H1 (cell line): Measurements from ENCODE around the gene VPS51. TPM values are rescaled to one million over a fixed set of nuclear protein-coding genes. Genes with fewer than 3 reads are reported as not detected.

Source experiments
- CBX5 ChIP-seq: fragments of 300-800, 300-1000 bp; sonication (generic); IDR thresholded peaks from 2 replicates; pipeline ENCODE4 v1.7.1; 2016; ENCODE audit warnings: antibody characterized with exemption, low read length, low read depth
- CHD2 ChIP-seq: IDR thresholded peaks from 2 replicates; pipeline ENCODE4 v1.6.1; 2012; ENCODE audit warnings: low read length, improper control_type of control experiment
- GABPA ChIP-seq: IDR thresholded peaks from 2 replicates; pipeline ENCODE4 v1.6.1; 2011; ENCODE audit warnings: mild to moderate bottlenecking, low read length, moderate library complexity, borderline replicate concordance; ENCODE audit not compliant: insufficient read depth
- NANOG ChIP-seq: IDR thresholded peaks from 2 replicates; pipeline ENCODE4 v1.6.1; 2011; ENCODE audit warnings: low read length, low read depth, mild to moderate bottlenecking, inconsistent platforms; ENCODE audit not compliant: insufficient read depth, poor library complexity, severe bottlenecking
- POLR2A ChIP-seq, 2 experiments: IDR thresholded peaks; 1 replicate in 1 of 2; 2 replicates in 1 of 2; pipeline ENCODE4 v1.6.1; 2011; ENCODE audit warnings: low read depth in 2 of 2, low read length in 2 of 2, mild to moderate bottlenecking in 2 of 2; ENCODE audit errors: control extremely low read depth in 1 of 2
- POLR2AphosphoS5 ChIP-seq: IDR thresholded peaks from 2 replicates; pipeline ENCODE4 v1.6.1; 2011; ENCODE audit warnings: low read depth, low read length
- RAD21 ChIP-seq, 2 experiments: IDR thresholded peaks in 1 of 2; conservative IDR thresholded peaks in 1 of 2; 2 replicates each; pipeline ENCODE4 v1.6.1; 2011; ENCODE audit warnings: low read depth in 2 of 2, low read length in 2 of 2, improper control_type of control experiment in 1 of 2, inconsistent platforms in 1 of 2, mild to moderate bottlenecking in 1 of 2, moderate library complexity in 1 of 2
- RBBP5 ChIP-seq: IDR thresholded peaks from 2 replicates; pipeline ENCODE4 v1.7.1; 2012; ENCODE audit warnings: low read depth, mild to moderate bottlenecking, inconsistent platforms, low read length, moderate library complexity, borderline replicate concordance
- RFX5 ChIP-seq: IDR thresholded peaks from 2 replicates; pipeline ENCODE4 v1.6.1; 2011; ENCODE audit warnings: low read depth, low read length, improper control_type of control experiment, borderline replicate concordance
- SAP30 ChIP-seq: fragments of 300-600 bp; sonication (generic); IDR thresholded peaks from 2 replicates; pipeline ENCODE4 v1.7.1; 2012; ENCODE audit warnings: low read length, moderate library complexity, mild to moderate bottlenecking, inconsistent platforms; ENCODE audit not compliant: insufficient read depth, insufficient replicate concordance
- SP4 ChIP-seq: IDR thresholded peaks from 2 replicates; pipeline ENCODE4 v1.6.1; 2012; ENCODE audit warnings: low read length, inconsistent platforms
- SUZ12 ChIP-seq: fragments of 200-600 bp; sonication (generic); IDR thresholded peaks from 2 replicates; pipeline ENCODE4 v1.6.1; 2012; ENCODE audit warnings: mild to moderate bottlenecking, inconsistent platforms, low read length, moderate library complexity, mixed read lengths
- TAF1 ChIP-seq: IDR thresholded peaks from 2 replicates; pipeline ENCODE4 v1.6.1; 2011; ENCODE audit warnings: mild to moderate bottlenecking, low read depth, low read length
- TBP ChIP-seq: IDR thresholded peaks from 2 replicates; pipeline ENCODE4 v1.6.1; 2011; ENCODE audit warnings: low read depth, low read length, improper control_type of control experiment
- polyA plus RNA-seq, 7 experiments: library from polyadenylated mRNA; depleted of rRNA in 3 of 7; stranded (reverse) in 5 of 7; unstranded in 2 of 7; fragments of >200 nt in 5 of 7; fragments of 200-250 nt in 2 of 7; gene quantifications; 1 replicate in 5 of 7; 2 replicates in 1 of 7; 4 replicates in 1 of 7; pipeline versions ENCODE4 v1.2.1 to v1.2.3, GENCODE V29; 2011 to 2013; ENCODE audit warnings: missing spikeins in 2 of 7, mixed read lengths in 2 of 7
- total RNA-seq: library from RNA; stranded (reverse); fragmentation: NEBNext Ultra II Directional; extraction: Animal tissue kit (Norgen Biotek cat#: 25700); gene quantifications from 2 replicates; pipeline ENCODE4 v1.2.1, GENCODE V29; 2021
- TF ChIP-seq, protein P1 (sequence below): IDR thresholded peaks from 2 replicates; pipeline ENCODE4 v1.6.1; 2012; ENCODE audit warnings: inconsistent platforms

The VPS51 gene
- total and polyA plus RNA-seq, 2 of the 8 experiments (the other 6 are each of a cell fraction or from before 2014, with no cell fraction given), result 97.4 to 142 TPM

GRCh38 chr11:65112546-65113360 lies 16.7 kb downstream of the VPS51 start (continued):
- TF ChIP-seq RBBP5 (no peak), NANOG (peak; percentile 21), TAF1 (0 out of 2 replicates have a peak, but pooled peaks have one; percentile 42), RFX5 (no peak), POLR2AphosphoS5 (peak; percentile 24; the same call in 1 of the 2 replicates), SUZ12 (peak; percentile 49; the same call in 1 of the 2 replicates), SAP30 (peak; percentile 48), CBX5 (no peak), TBP (no peak), GABPA (0 out of 2 replicates have a peak, but pooled peaks have one; percentile 46), SP4 (0 out of 2 replicates have a peak, but pooled peaks have one; percentile 49), RAD21 (IDR thresholded peaks at IDR 0.05 in 1 of 2, conservative IDR thresholded peaks at IDR 0.05 in 1 of 2; ENCODE audit: low read depth in 2 of 2, low read length in 2 of 2) (peak in 1 of 2 experiments; percentile 18; a peak in 1 of 4 replicates), CHD2 (no peak), POLR2A (IDR thresholded peaks at IDR 0.05; ENCODE audit: control extremely low read depth in 1 of 2, low read depth in 2 of 2, low read length in 2 of 2) (peak in 1 of 2 experiments; percentile 67; a peak in 1 of 3 replicates)
- TF ChIP-seq, protein P1, sequence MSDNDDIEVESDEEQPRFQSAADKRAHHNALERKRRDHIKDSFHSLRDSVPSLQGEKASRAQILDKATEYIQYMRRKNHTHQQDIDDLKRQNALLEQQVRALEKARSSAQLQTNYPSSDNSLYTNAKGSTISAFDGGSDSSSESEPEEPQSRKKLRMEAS, result peak; percentile 28; the same call in 1 of the 2 replicates
- TF ChIP-seq, all 59 proteins: peak for 14
